Epithelial cell of proximal tubule (primary cell): ENCODE results near the gene FNDC3B. TPM values are rescaled to one million over a fixed set of nuclear protein-coding genes. Genes with fewer than 3 reads are reported as not detected.
"Not testable (repeated sequence)": the region's sequence is repeated elsewhere in the genome, so short reads cannot be mapped to it uniquely, and the experiment has no call there.

Source experiments
- DNase-seq: peaks from one replicate; pipeline ENCODE4 v3.0.0-alpha.2; 2011; ENCODE audit warnings: low read depth
- H3K4me3 ChIP-seq: 2 replicates; pipeline ENCODE4 v1.5.1; 2011; ENCODE audit warnings: low read depth, mild to moderate bottlenecking, low read length
- CTCF ChIP-seq: conservative IDR thresholded peaks from 2 replicates; pipeline ENCODE4 v1.5.1; 2012; ENCODE audit warnings: low read depth, mild to moderate bottlenecking, low read length
- total RNA-seq: library from RNA; depleted of rRNA; stranded (reverse); fragments of >200 nt; gene quantifications from 2 replicates; pipeline ENCODE4 v1.2.3, GENCODE V29; 2015

FNDC3B gene
- total RNA-seq, 1 donor from 2014 or later, result 37.3 TPM

GRCh38 chr3:172247525-172248274 is 208.3 kb downstream of the FNDC3B start:
- no peak for DNase-seq
- H3K4me3 ChIP-seq, result no peak overlapping the region
- no peak for TF ChIP-seq CTCF

- no peak overlapping the region for H3K4me3 ChIP-seq
- DNase-seq, result no peak
- no peak for TF ChIP-seq CTCF
Measured at GRCh38 chr3:172249039-172249438, 209.7 kb downstream of the FNDC3B start.

- no peak for TF ChIP-seq CTCF
- no peak for DNase-seq
- no peak overlapping the region for H3K4me3 ChIP-seq
Measured at GRCh38 chr3:172251211-172251610, 211.8 kb downstream of the FNDC3B start.

- no peak for TF ChIP-seq CTCF
- no peak overlapping the region for H3K4me3 ChIP-seq
- DNase-seq, result no peak
Measured at GRCh38 chr3:172253200-172253599, 213.8 kb downstream of the FNDC3B start.

GRCh38 chr3:172254542-172254941 is 215.2 kb downstream of the FNDC3B start:
- DNase-seq, result no peak
- no peak overlapping the region for H3K4me3 ChIP-seq
- no peak for TF ChIP-seq CTCF

- not testable (repeated sequence) for H3K4me3 ChIP-seq, DNase-seq
Measured at GRCh38 chr3:172255321-172255720, 215.9 kb downstream of the FNDC3B start.

- no peak overlapping the region for H3K4me3 ChIP-seq
- DNase-seq, result no peak
- TF ChIP-seq CTCF, result no peak
Measured at GRCh38 chr3:172256101-172256734, 216.8 kb downstream of the FNDC3B start.
